Mucosa of stomach (tissue), 1 donor: ENCODE measurements around the gene ALG8.
"Not testable (repeated sequence)": the region's sequence is repeated elsewhere in the genome, so short reads cannot be mapped to it uniquely, and the experiment has no call there.

Experiments used
- H3K27me3 ChIP-seq: one replicate; pipeline ENCODE4 v1.7.0; 2013; ENCODE audit warnings: mild to moderate bottlenecking, low read length; ENCODE audit not compliant: control insufficient read depth, insufficient read depth
- H3K36me3 ChIP-seq: one replicate; pipeline ENCODE4 v1.7.0; 2013; ENCODE audit warnings: low read length; ENCODE audit not compliant: control insufficient read depth, insufficient read depth
- H3K4me1 ChIP-seq: one replicate; pipeline ENCODE4 v1.7.0; 2013; ENCODE audit warnings: mild to moderate bottlenecking, low read length; ENCODE audit not compliant: control insufficient read depth, insufficient read depth
- H3K4me3 ChIP-seq: one replicate; pipeline ENCODE4 v1.7.0; 2013; ENCODE audit warnings: low read length
- H3K9ac ChIP-seq: one replicate; pipeline ENCODE4 v1.7.0; 2013; ENCODE audit warnings: mild to moderate bottlenecking, low read length, moderate library complexity
- H3K9me3 ChIP-seq: one replicate; pipeline ENCODE4 v1.7.0; 2013; ENCODE audit warnings: mild to moderate bottlenecking, low read length, moderate library complexity; ENCODE audit not compliant: control insufficient read depth
- donor health status: Pancreatic carcinoma.

The ALG8 gene

DNA sequence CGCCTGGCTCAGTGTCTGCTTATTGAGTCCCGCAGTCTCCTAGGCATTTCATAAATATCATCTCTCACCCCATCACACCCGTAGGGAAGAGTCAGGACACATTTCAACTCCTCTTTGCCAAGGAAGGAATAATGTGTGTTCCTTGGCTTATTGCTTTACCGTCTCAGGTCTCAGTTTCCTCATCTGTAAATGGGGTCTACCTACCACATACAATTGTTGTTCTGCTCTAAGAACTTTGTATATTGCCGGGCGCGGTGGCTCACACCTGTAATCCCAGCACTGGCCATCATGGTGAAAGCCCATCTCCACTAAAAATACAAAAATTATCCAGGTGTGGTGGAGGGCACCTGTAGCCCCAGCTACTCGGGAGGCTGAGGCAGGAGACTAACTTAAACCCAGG, 78.9 kb downstream of the ALG8 start:
- Histone ChIP-seq H3K9me3 (no peaks in the 10 kb centered on the region), H3K36me3 (no peaks in the 10 kb centered on the region), H3K4me3 (no peak overlapping the region), H3K27me3 (no peaks in the 10 kb centered on the region), H3K4me1 (no peaks in the 10 kb centered on the region), H3K9ac (no peak overlapping the region)

DNA sequence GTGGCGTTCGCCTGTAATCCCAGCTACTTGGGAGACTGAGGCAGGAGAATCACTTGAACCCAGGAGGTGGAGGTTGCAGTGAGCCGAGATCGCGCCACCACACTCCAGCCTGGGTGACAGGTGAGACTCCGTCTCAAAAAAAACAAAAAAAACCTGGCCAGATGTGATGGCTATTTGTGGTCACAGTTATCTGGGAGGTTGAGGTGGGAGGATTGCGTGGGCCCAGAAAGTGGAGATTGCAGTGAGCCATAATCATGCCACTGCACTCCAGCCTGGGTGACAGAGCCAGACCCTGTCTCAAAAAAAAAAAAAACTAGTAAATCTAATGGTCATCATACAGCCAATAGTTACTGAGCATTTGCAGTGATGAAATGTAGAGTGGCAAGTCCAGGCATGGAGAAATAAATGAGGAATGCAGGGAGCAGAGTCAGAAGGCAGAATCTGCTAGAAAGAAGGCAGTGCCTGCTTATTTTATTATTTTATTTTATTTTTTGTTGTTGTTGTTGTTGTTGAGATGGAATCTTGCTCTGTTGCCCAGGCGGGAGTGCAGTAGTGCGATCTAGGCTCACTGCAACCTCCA, 79.6 kb downstream of the ALG8 start:
- not testable (repeated sequence) for H3K9ac ChIP-seq, H3K9me3 ChIP-seq, H3K4me1 ChIP-seq, H3K36me3 ChIP-seq, H3K4me3 ChIP-seq, H3K27me3 ChIP-seq

DNA sequence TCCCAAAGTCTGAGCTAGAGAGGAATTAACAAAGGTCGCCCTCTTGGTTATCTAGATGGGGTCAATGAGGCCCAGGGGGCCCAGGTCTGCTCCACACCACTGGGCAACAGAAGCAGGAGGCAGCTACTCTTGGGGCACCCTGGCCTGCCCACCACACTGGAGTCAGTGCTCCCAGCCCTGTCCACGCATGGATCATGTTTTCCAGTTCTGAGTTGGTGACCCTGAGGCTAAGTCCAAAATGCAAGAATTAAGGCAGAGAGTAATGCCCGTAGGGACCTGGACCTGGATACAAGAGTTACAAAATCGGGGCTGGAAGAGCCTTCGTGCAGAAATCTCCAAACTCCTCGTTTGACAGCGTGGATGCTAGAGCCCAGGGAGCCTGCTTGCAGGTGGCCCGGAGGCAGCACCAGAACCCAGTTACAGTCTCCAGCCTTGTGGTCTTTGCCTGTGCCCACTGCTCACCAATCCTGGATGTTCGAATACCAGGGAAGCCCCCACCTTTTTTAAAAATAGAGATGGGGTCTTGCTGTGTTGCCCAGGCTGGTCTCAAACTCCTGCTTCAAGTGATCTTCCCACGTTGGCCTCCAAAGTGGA, 81.9 kb downstream of the ALG8 start:
- Histone ChIP-seq H3K4me3 (no peak overlapping the region), H3K27me3 (no peaks in the 10 kb centered on the region), H3K9me3 (no peaks in the 10 kb centered on the region), H3K4me1 (no peaks in the 10 kb centered on the region), H3K36me3 (no peaks in the 10 kb centered on the region), H3K9ac (no peak overlapping the region)

DNA sequence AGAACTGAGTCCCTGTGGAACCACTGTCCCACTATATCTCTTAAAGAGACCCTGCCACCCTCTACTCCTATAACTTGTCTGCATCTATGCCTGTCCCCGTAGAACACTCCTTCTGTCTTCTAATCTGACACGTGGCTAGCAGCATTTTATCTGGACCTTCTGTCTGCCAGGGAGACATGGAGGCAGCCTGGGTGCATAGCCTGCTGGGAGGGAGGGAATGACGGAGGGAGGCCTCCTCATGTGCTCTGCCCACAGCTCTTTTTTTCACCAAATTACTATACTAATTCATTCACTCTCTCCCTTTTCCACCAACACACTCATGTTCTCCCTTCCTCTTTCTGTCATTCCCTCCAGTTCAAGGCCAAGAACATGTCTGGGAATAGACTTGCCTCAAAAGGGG, 83.3 kb downstream of the ALG8 start:
- no peaks in the 10 kb centered on the region for H3K27me3 ChIP-seq
- no peaks in the 10 kb centered on the region for H3K36me3 ChIP-seq
- no peak overlapping the region for H3K4me3 ChIP-seq
- H3K4me1 ChIP-seq, result no peaks in the 10 kb centered on the region
- H3K9me3 ChIP-seq, result no peaks in the 10 kb centered on the region
- H3K9ac ChIP-seq, result no peak overlapping the region

DNA sequence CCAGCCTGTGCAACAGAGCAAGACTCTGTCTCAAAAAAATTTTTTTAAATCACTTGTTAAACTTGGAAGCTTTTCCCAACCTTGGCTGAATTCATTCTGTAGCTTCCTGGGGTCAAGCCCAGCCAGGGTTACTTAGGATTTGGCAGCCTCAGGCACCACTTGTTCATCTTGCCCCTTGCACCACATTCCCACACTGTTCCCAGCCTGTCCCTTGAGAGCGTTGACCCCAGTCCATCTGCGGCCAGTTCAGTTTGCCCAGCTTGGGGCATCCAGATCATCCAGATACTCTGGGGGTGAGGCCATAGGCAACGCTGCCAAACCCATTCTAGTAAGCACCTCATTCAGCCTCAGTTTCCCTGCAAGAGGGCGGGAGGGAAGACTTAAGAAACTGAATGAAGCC, 84.5 kb downstream of the ALG8 start:
- Histone ChIP-seq H3K9ac (no peak overlapping the region), H3K27me3 (no peaks in the 10 kb centered on the region), H3K36me3 (no peaks in the 10 kb centered on the region), H3K4me1 (no peaks in the 10 kb centered on the region), H3K4me3 (no peak overlapping the region), H3K9me3 (no peaks in the 10 kb centered on the region)

DNA sequence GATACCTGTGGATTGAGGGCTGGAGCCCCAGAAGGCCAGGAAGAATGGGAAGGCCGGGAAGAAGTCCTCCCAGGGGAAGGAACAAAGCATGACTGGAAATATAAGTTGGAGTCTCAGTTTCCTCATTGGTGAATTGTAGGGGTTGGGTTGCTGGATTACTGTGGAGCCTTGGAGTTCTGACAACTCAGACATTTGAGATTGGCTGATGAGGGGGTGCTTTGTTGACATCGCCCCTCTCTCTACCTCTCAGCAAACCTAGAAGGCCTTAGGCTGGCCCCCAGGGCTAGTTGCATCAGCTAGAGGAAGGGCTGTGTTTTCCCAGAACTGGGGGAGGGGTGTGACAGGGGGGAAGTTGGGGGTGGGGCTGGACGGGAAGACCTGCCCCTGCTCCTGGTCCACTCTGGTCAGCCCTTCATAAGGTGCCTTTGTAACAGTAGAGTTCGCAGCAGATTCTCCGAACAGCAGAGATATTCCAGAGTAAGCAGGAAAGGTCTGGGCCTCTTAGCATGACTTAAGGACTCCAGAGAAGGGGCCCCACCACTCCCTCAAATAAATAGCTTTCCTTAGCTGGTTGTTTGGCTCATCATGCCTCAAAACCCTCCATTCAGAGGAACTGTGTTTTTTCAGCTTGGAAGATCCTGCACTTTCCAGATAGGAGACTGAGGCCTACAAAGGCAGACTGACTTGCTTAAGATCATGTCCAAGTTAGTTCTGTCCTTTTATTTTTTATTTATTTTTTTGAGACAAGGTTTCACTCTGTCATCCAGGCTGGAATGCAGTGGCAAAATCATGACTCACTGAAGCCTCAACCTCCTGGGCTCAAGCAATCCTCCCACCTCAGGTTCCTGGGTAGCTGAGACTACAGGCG, 88.2 kb downstream of the ALG8 start:
- Histone ChIP-seq H3K9me3 (no peaks in the 10 kb centered on the region), H3K27me3 (no peaks in the 10 kb centered on the region), H3K4me3 (no peak overlapping the region), H3K36me3 (no peaks in the 10 kb centered on the region), H3K9ac (no peak overlapping the region), H3K4me1 (peaks cover 3% of the 10 kb centered on the region)
